ENCODE measurements around the gene SP110.
"Not testable (repeated sequence)": the region's sequence is repeated elsewhere in the genome, so short reads cannot be mapped to it uniquely, and the experiment has no call there.

SP110 gene

GRCh38 chr2:230219419-230220331 lies at the start of gene SP110:
Gene SP110, minus strand, starts transcription at chr2:230219984. Its CDS starts 3,057 bp downstream, at chr2:230216927.
- peak within 1 kb of the TSS; percentile 71 for H3K4me3 ChIP-seq (ENCODE audit: low read depth, low read length)
- DNase-seq (ENCODE audit: low read depth): peak; percentile 70

DNA sequence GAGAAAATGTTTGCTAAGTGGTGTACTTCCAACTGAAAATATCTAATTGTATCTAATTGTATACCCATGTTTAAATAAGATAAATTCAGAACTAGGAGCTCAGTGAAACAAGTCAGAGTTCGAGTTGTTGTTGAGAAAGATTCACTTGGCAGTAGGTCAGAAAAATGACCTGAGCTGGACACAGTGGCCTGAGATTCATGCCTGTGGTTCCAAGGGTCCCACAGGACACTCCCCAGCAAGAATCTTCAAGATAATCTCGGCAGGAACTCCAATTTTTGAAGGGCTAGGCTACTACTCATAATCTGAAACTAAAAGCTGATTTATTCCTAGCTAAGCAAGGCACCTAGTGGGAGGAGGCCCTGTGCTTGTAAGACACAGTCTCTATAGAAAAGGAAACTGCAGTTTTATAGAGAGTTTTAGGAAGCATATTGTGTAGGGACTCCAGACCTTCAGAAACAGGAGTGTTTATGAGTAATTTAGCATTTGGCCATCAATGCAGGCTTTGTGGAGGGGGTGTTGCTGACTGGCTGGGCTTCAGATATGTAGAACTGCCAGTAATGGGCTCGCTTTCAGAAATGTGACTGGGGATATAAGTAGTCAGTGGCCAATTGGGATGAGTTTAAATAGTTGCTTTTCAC lies 48.9 kb upstream of the SP110 start:
- DNase-seq (ENCODE audit: low read depth): no peak
- no peak overlapping the region for H3K4me3 ChIP-seq (ENCODE audit: low read depth, low read length)

DNA sequence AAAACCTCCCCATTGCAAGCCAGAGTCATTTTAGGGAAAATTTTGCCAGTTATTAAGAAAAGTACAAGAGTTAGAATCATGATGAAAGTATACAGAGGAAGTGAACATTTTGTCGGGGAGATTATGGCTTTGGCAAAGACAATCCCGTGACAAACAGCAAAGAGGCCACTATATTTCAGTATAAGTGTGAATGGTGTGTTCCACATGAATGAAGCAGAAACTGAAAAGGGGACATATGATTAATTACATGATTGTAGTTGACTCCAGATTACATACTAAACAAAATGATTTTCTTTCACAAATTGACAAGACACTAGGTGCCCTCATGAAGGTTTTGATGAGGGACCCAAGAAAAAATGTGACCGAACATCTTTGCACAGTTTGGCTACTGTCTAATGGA lies 47.8 kb upstream of the SP110 start:
- no peak overlapping the region for H3K4me3 ChIP-seq (ENCODE audit: low read depth, low read length)
- no peak for DNase-seq (ENCODE audit: low read depth)

GRCh38 chr2:230267059-230267458 lies 47.3 kb upstream of the SP110 start:
- no peak overlapping the region for H3K4me3 ChIP-seq (ENCODE audit: low read depth, low read length)
- DNase-seq (ENCODE audit: low read depth): no peak

DNA sequence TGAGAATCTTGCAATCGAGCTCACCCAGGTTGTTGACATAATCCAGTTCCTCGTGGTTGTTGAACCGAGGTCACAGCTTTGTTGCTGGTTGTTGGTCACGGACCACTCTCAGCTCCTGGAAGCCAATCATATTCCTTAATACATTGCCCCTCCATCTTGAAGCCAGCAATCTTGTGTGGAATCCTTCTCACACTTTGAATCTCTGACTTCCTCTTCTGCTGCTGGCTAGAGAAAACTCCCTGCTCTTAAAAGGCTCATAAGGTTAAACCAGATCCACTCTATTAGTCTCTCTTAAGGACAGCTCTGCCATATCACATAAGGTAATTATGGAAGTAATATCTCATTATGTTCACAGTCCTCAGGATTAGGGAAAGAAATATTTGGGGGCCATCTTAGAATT lies 46.9 kb upstream of the SP110 start:
- DNase-seq (ENCODE audit: low read depth): no peak
- H3K4me3 ChIP-seq (ENCODE audit: low read depth, low read length): no peak overlapping the region

DNA sequence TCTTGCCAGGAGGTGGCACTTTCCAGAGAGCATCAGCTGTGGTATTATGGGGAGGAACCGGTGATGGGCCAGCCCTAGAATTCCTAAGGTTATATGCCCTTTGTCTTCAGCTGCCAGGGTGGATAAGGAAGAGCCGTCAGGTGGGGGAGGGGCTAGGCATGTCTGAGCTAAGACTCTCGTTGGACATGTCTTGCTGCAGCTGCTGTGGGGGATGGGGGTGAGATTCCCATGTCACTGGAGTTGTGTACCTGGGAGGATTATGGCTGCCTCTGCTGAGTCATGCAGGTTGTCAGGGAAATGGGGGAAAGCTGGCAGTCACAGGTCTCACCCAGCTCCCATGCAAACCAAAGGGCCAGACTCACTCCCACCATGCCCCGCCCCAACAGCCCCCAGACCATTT lies 45.2 kb upstream of the SP110 start:
- not testable (repeated sequence) for H3K4me3 ChIP-seq (ENCODE audit: low read depth, low read length); DNase-seq (ENCODE audit: low read depth)

DNA sequence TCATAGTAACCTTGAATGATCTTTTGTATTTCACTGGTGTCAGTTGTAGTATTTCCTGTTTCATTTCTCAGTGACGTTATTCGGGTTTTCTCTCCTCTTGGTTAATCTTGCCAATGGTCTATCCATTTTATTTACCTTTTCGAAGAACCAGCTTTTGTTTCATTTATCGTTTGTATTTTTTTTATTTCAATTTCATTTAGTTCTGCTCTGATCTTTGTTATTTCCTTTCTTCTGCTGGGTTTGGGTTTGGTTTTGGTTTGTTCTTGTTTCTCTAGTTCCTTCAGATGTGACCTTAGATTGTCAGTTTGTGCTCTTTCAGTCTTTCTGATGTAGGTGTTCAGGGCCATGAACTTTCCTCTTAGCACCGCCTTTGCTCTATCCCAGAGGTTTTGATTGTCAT lies 42.5 kb upstream of the SP110 start:
- no peak for DNase-seq (ENCODE audit: low read depth)
- no peak overlapping the region for H3K4me3 ChIP-seq (ENCODE audit: low read depth, low read length)

GRCh38 chr2:230258483-230258882 lies 38.7 kb upstream of the SP110 start:
- H3K4me3 ChIP-seq (ENCODE audit: low read depth, low read length): no peak overlapping the region
- no peak for DNase-seq (ENCODE audit: low read depth)

DNA sequence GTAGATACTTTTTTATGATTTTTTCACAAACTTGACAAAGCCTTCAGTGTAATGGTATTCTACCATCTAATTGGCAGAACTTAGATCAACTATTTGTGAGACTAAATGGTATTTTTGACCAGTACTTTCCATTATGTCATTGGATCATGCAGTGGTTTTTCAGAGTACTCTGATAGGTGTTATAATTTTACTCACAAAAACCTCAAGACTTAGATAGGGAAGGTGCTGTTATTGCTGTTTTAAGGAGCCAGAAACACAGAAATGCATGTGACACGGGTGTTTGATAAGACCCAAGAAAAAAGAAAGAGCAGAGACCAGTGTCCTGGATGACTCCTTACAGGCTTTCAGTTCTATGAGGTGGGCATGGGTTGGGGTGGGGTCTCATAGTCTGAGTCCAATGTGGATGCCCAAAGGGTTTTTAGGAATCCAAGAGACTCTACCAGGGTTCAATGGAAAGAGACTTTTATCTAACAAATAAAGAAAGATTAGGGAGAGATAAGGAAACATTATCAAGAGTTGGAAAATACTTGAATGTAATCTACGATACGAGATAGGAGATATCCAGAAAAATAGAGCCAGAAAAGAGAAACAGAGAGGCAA lies 37.0 kb upstream of the SP110 start:
- no peak for DNase-seq (ENCODE audit: low read depth)
- no peak overlapping the region for H3K4me3 ChIP-seq (ENCODE audit: low read depth, low read length)

GRCh38 chr2:230254152-230254881 lies 34.5 kb upstream of the SP110 start:
- DNase-seq (ENCODE audit: low read depth): no peak
- no peak overlapping the region for H3K4me3 ChIP-seq (ENCODE audit: low read depth, low read length)

DNA sequence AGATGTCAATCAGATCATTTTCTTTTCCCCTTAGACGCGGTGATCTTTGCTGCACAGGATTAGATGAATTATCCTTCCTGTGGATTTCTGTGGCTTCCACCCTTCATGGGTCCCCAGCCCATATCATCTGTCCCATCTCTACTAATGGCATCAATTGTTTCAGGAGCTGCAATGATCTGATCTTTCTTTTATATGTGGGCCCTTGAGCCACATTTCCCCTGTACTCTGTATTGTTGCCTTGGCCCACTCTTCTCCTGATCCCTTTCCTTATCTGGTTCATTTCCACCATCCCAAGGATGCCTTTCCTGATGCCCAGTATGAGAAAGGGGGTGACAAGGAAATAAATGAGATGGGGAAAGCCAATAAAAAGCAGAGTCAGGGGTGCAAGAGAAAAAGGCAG lies 30.4 kb upstream of the SP110 start:
- DNase-seq (ENCODE audit: low read depth): no peak
- no peak overlapping the region for H3K4me3 ChIP-seq (ENCODE audit: low read depth, low read length)

- DNase-seq (ENCODE audit: low read depth): no peak
- H3K4me3 ChIP-seq (ENCODE audit: low read depth, low read length): no peak overlapping the region
Observed at GRCh38 chr2:230246206-230246605, 26.4 kb upstream of the SP110 start.

- no peak for DNase-seq (ENCODE audit: low read depth)
- no peak overlapping the region for H3K4me3 ChIP-seq (ENCODE audit: low read depth, low read length)
Observed at GRCh38 chr2:230244211-230244610, 24.4 kb upstream of the SP110 start.

DNA sequence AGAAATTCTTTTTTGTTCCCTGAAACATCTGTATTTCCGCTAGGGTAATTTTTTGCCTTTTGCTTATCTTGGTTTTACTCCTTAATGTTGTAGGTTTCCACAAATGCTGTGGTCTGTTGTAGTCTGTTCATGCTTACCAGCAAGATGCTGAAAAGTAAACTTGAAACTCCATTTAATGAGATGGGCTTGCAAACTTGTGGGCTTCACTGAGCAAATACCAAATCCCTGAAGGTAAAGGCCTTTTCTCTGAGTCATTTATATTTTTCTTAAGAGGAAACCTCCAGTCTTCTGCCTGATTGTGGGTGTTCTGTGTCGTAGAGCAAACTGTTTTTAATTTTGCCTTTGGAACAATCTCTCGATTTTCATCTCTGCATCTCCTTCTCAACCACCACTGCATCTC lies 15.1 kb upstream of the SP110 start:
- DNase-seq (ENCODE audit: low read depth): no peak
- no peak overlapping the region for H3K4me3 ChIP-seq (ENCODE audit: low read depth, low read length)

DNA sequence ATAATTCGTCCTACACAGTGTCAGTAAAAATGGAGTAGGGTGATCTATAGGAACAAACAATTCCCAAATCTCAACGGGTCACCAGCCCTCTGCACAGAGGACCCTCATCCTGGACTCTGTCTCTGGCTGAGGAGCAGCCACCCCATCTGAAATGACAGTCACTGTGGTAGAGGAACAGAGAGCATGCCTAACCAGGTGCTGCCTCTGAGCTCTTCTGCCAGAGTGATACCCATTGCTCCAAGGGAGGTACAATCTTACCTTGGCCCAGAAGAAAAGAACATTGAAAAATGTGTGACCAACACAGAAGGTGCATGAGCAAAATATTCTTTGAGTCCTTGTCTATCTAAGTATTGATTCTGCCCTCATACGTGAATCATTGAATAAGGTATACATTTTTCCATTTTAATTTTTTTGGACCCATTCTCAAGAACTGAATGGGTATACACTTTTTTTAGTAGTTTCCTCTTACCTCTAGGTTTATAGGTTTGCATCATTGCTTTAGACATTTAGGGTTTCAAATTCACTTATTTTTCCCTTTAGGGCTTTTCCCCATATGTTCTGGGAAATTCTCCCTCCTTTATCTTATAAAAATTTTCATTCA lies 14.4 kb upstream of the SP110 start:
- no peak for DNase-seq (ENCODE audit: low read depth)
- no peak overlapping the region for H3K4me3 ChIP-seq (ENCODE audit: low read depth, low read length)

- H3K4me3 ChIP-seq (ENCODE audit: low read depth, low read length): no peak overlapping the region
- no peak for DNase-seq (ENCODE audit: low read depth)
Observed at GRCh38 chr2:230231251-230231650, 11.5 kb upstream of the SP110 start.

- no peak overlapping the region for H3K4me3 ChIP-seq (ENCODE audit: low read depth, low read length)
Observed at GRCh38 chr2:230230496-230231200, 10.9 kb upstream of the SP110 start.

GRCh38 chr2:230230087-230230486 lies 10.3 kb upstream of the SP110 start:
- peak; percentile 61 for DNase-seq (ENCODE audit: low read depth)
- H3K4me3 ChIP-seq (ENCODE audit: low read depth, low read length): no peak overlapping the region

More at GRCh38 chr2:230230496-230231200, 10.9 kb upstream of the SP110 start:
- DNase-seq (ENCODE audit: low read depth): no peak

- no peak overlapping the region for H3K4me3 ChIP-seq (ENCODE audit: low read depth, low read length)
- no peak for DNase-seq (ENCODE audit: low read depth)
Observed at GRCh38 chr2:230227216-230227615, 7.4 kb upstream of the SP110 start.
